LNCaP clone FGC (cell line): Measurements from ENCODE around the gene ACTRT2.

Source experiments
- DNase-seq: peaks from one replicate; pipeline ENCODE4 v3.0.0-alpha.2; 2011; ENCODE audit warnings: low read depth
- H3K4me3 ChIP-seq: 2 replicates; pipeline ENCODE4 v1.5.1; 2011; ENCODE audit warnings: mild to moderate bottlenecking, low read depth, low read length, control low read depth
- CTCF ChIP-seq: IDR thresholded peaks from 2 replicates; pipeline ENCODE4 v1.5.1; 2012; ENCODE audit warnings: mild to moderate bottlenecking; ENCODE audit not compliant: control insufficient read depth, insufficient read depth; ENCODE audit errors: extremely low read depth

ACTRT2 gene

GRCh38 chr1:3060601-3061551, 39.6 kb downstream of the ACTRT2 start:
- no peak overlapping the region for H3K4me3 ChIP-seq
- no peak for TF ChIP-seq CTCF
- no peak for DNase-seq

- no peak for TF ChIP-seq CTCF
- H3K4me3 ChIP-seq: no peak overlapping the region
- no peak for DNase-seq
Measured at GRCh38 chr1:3061566-3061965, 40.3 kb downstream of the ACTRT2 start.

- DNase-seq: no peak
- H3K4me3 ChIP-seq: no peak overlapping the region
Measured at GRCh38 chr1:3061981-3062615, 40.8 kb downstream of the ACTRT2 start.

GRCh38 chr1:3062616-3063378, 41.5 kb downstream of the ACTRT2 start:
- no peak for DNase-seq
- no peak for TF ChIP-seq CTCF
- H3K4me3 ChIP-seq: no peak overlapping the region

More at GRCh38 chr1:3061981-3062615, 40.8 kb downstream of the ACTRT2 start:
- no peak for TF ChIP-seq CTCF

- TF ChIP-seq CTCF: no peak
- DNase-seq: no peak
- H3K4me3 ChIP-seq: no peak overlapping the region
Measured at GRCh38 chr1:3063379-3064295, 42.4 kb downstream of the ACTRT2 start.

- H3K4me3 ChIP-seq: no peak overlapping the region
- DNase-seq: no peak
- TF ChIP-seq CTCF: no peak
Measured at GRCh38 chr1:3064296-3064850, 43.1 kb downstream of the ACTRT2 start.
